Caco-2 (cell line): ENCODE measurements around the gene KLHL33. TPM values are rescaled to one million over a fixed set of nuclear protein-coding genes. Genes with fewer than 3 reads are reported as not detected.

ENCODE experiments used
- BruUV-seq: library from RNA; stranded (reverse); fragments of 400-500 nt; replicated peaks from 2 replicates; lab custom pipeline; 2021; lab: Mats Ljungman, UMichigan
- CTCF ChIA-PET: fragments of 300-600 bp; sonication (Branson Sonifier 250); formaldehyde crosslinking; loops from one replicate; lab custom pipeline; 2022; ENCODE audit warnings: antibody characterized with exemption; lab: Charles Lee
- POLR2A ChIA-PET: fragments of 300-600 bp; sonication (Branson Sonifier 250); formaldehyde crosslinking; loops from one replicate; lab custom pipeline; 2022; ENCODE audit warnings: antibody characterized with exemption; lab: Charles Lee
- DNase-seq, 2 experiments: peaks; one replicate each; pipeline versions ENCODE4 v3.0.0 to v3.0.0-alpha.2; 2020 to 2022
- H3K27me3 ChIP-seq: replicated peaks from 2 replicates; pipeline ENCODE4 v1.6.0; 2011; ENCODE audit warnings: low read length; ENCODE audit not compliant: control insufficient read depth, insufficient read depth
- H3K36me3 ChIP-seq: 2 replicates; pipeline ENCODE4 v1.5.1; 2011; ENCODE audit warnings: low read length; ENCODE audit not compliant: control insufficient read depth, insufficient read depth
- H3K4me1 ChIP-seq: fragments of 250-450 bp; sonication (Bioruptor Pico); 2 replicates; pipeline ENCODE4 v1.5.1; 2020; ENCODE audit warnings: mild to moderate bottlenecking
- H3K4me3 ChIP-seq: 2 replicates; pipeline ENCODE4 v1.5.1; 2011; ENCODE audit warnings: low read depth, mild to moderate bottlenecking, control low read depth, low read length
- H3K9me3 ChIP-seq: fragments of 250-450 bp; sonication (Bioruptor Pico); 2 replicates; pipeline ENCODE4 v1.5.1; 2020; ENCODE audit warnings: mild to moderate bottlenecking, moderate library complexity
- H3K27ac Mint-ChIP-seq: one replicate; pipeline ENCODE4 v1.8.0; 2022; ENCODE audit warnings: mixed read lengths; ENCODE audit not compliant: unreplicated experiment
- H3K27me3 Mint-ChIP-seq: one replicate; pipeline ENCODE4 v1.8.0; 2022; ENCODE audit warnings: mixed read lengths; ENCODE audit not compliant: insufficient read depth, unreplicated experiment
- H3K36me3 Mint-ChIP-seq: one replicate; pipeline ENCODE4 v1.8.0; 2022; ENCODE audit warnings: mild to moderate bottlenecking, mixed read lengths; ENCODE audit not compliant: insufficient read depth, unreplicated experiment
- H3K4me1 Mint-ChIP-seq: one replicate; pipeline ENCODE4 v1.8.0; 2022; ENCODE audit warnings: low read depth, mixed read lengths; ENCODE audit not compliant: unreplicated experiment
- H3K4me3 Mint-ChIP-seq: one replicate; pipeline ENCODE4 v1.8.0; 2022; ENCODE audit warnings: mild to moderate bottlenecking, moderate library complexity, mixed read lengths; ENCODE audit not compliant: unreplicated experiment
- H3K9me3 Mint-ChIP-seq: one replicate; pipeline ENCODE4 v1.8.0; 2022; ENCODE audit warnings: mixed read lengths; ENCODE audit not compliant: unreplicated experiment
- intact Hi-C: fragments of 100-400 bp; cut with micrococcal nuclease; formaldehyde crosslinking; loops from one replicate; pipeline ENCODE4 v1.10.0; 2022; ENCODE audit not compliant: unreplicated experiment
- total RNA-seq: library from RNA; stranded (reverse); gene quantifications from 2 replicates; pipeline ENCODE4 v1.2.3, GENCODE V29; 2022
- TF ChIP-seq, protein P1 (sequence below), 2 experiments: fragments of 200-600 bp in 1 of 2; IDR thresholded peaks; 1 replicate in 1 of 2; 2 replicates in 1 of 2; pipeline versions ENCODE4 v1.5.1 to v1.8.0; 2011 to 2022; ENCODE audit warnings: antibody characterized with exemption in 1 of 2, control low read depth in 1 of 2, inconsistent platforms in 1 of 2, low read depth in 1 of 2, low read length in 1 of 2, mild to moderate bottlenecking in 1 of 2, moderate library complexity in 1 of 2; ENCODE audit not compliant: insufficient read depth in 1 of 2, severe bottlenecking in 1 of 2, unreplicated experiment in 1 of 2

Gene KLHL33
- total RNA-seq, 1 experiment from 2014 or later = not detected

GRCh38 chr14:20440882-20441281, 4.9 kb upstream of the KLHL33 start:
- CTCF ChIA-PET = no interaction called here
- H3K27ac Mint-ChIP-seq = no peak overlapping the region

DNA sequence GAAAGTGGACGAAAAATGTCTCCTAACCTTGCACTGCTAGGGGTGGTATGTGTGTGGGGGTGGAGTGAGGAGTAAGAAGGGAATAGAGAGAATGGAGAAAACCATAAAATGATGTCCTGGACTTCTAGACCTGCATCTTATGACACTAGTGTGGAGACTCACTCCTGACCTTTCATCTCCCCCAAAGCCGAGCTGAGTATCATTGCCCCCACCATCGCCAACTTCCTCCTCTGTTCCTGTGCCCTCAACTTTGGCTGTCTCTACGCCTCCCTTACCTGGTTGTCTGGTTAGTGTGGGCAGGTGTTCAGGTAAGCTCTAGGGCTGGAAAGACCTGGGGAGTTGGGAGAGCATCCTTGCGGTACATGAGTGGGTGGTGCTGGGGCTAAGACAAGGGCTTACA, 4.5 kb upstream of the KLHL33 start:
- Histone ChIP-seq H3K4me1 (peaks cover 15% of the 10 kb centered on the region), H3K4me3 (no peak overlapping the region), H3K36me3 (no peaks in the 10 kb centered on the region), H3K9me3 (no peaks in the 10 kb centered on the region; the same call in 1 of the 2 replicates), H3K27me3 (no peaks in the 10 kb centered on the region)
- CTCF ChIA-PET = no interaction called here
- no peaks in the 10 kb centered on the region for H3K27me3 Mint-ChIP-seq
- no peak overlapping the region for H3K27ac Mint-ChIP-seq
- TF ChIP-seq, protein P1, sequence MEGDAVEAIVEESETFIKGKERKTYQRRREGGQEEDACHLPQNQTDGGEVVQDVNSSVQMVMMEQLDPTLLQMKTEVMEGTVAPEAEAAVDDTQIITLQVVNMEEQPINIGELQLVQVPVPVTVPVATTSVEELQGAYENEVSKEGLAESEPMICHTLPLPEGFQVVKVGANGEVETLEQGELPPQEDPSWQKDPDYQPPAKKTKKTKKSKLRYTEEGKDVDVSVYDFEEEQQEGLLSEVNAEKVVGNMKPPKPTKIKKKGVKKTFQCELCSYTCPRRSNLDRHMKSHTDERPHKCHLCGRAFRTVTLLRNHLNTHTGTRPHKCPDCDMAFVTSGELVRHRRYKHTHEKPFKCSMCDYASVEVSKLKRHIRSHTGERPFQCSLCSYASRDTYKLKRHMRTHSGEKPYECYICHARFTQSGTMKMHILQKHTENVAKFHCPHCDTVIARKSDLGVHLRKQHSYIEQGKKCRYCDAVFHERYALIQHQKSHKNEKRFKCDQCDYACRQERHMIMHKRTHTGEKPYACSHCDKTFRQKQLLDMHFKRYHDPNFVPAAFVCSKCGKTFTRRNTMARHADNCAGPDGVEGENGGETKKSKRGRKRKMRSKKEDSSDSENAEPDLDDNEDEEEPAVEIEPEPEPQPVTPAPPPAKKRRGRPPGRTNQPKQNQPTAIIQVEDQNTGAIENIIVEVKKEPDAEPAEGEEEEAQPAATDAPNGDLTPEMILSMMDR (IDR thresholded peaks at IDR 0.05; ENCODE audit: insufficient read depth in 1 of 2, low read depth in 1 of 2, low read length in 1 of 2, severe bottlenecking in 1 of 2, unreplicated experiment in 1 of 2) = no peak
- H3K4me3 Mint-ChIP-seq = no peak overlapping the region
- BruUV-seq = no TSS peak
- no peak for DNase-seq
- POLR2A ChIA-PET = no interaction called here
- peaks cover 7% of the 10 kb centered on the region for H3K36me3 Mint-ChIP-seq
- intact Hi-C loops = no loop called here
- H3K9me3 Mint-ChIP-seq = no peaks in the 10 kb centered on the region
- no peaks in the 10 kb centered on the region for H3K4me1 Mint-ChIP-seq

More at GRCh38 chr14:20440882-20441281, 4.9 kb upstream of the KLHL33 start:
- POLR2A ChIA-PET = no interaction called here
- Mint-ChIP-seq H3K9me3 (no peaks in the 10 kb centered on the region), H3K4me1 (no peaks in the 10 kb centered on the region), H3K36me3 (peaks cover 6% of the 10 kb centered on the region), H3K27me3 (no peaks in the 10 kb centered on the region), H3K4me3 (no peak overlapping the region)
- H3K4me1 ChIP-seq = peaks cover 15% of the 10 kb centered on the region
- DNase-seq = no peak
- no peaks in the 10 kb centered on the region; the same call in 1 of the 2 replicates for H3K36me3 ChIP-seq
- H3K27me3 ChIP-seq = no peaks in the 10 kb centered on the region
- no peak overlapping the region for H3K4me3 ChIP-seq
- TF ChIP-seq, protein P1 (IDR thresholded peaks at IDR 0.05; ENCODE audit: insufficient read depth in 1 of 2, low read depth in 1 of 2, low read length in 1 of 2, severe bottlenecking in 1 of 2, unreplicated experiment in 1 of 2) = no peak
- no peaks in the 10 kb centered on the region; the same call in 1 of the 2 replicates for H3K9me3 ChIP-seq
- intact Hi-C loops = no loop called here
- BruUV-seq = no TSS peak

- POLR2A ChIA-PET = no interaction called here
- intact Hi-C loops = no loop called here
- no peak overlapping the region for H3K4me3 Mint-ChIP-seq
- H3K27me3 Mint-ChIP-seq = no peaks in the 10 kb centered on the region
- no peak overlapping the region for H3K27ac Mint-ChIP-seq
- TF ChIP-seq, protein P1 (IDR thresholded peaks at IDR 0.05; ENCODE audit: insufficient read depth in 1 of 2, low read depth in 1 of 2, low read length in 1 of 2, severe bottlenecking in 1 of 2, unreplicated experiment in 1 of 2) = no peak
- no peaks in the 10 kb centered on the region for H3K9me3 Mint-ChIP-seq
- no peaks in the 10 kb centered on the region for H3K36me3 ChIP-seq
- no peak overlapping the region for H3K4me3 ChIP-seq
- H3K36me3 Mint-ChIP-seq = peaks cover 11% of the 10 kb centered on the region
- CTCF ChIA-PET = interaction anchor here (1.0 kb wide), 1 partner anchor 23 kb away, joined by 3 read pairs; no protein-coding TSS in a partner anchor
- DNase-seq = no peak
- no peaks in the 10 kb centered on the region for H3K27me3 ChIP-seq
- H3K4me1 ChIP-seq = peaks cover 6% of the 10 kb centered on the region
- H3K9me3 ChIP-seq = no peaks in the 10 kb centered on the region; the same call in 1 of the 2 replicates
- no TSS peak for BruUV-seq
- H3K4me1 Mint-ChIP-seq = no peaks in the 10 kb centered on the region
Observed at GRCh38 chr14:20438664-20439063, 2.7 kb upstream of the KLHL33 start.
